Fibroblast of mammary gland (primary cell): Measurements from ENCODE around the gene MCM7.

ENCODE experiments used
- DNase-seq: peaks from one replicate; pipeline ENCODE4 v3.0.0-alpha.2; 2010; ENCODE audit warnings: low read depth
- H3K4me3 ChIP-seq: 2 replicates; pipeline ENCODE4 v1.5.1; 2011; ENCODE audit warnings: low read depth, mild to moderate bottlenecking, low read length, moderate library complexity; ENCODE audit not compliant: control insufficient read depth
- TF ChIP-seq, protein P1 (sequence below): conservative IDR thresholded peaks from 2 replicates; pipeline ENCODE4 v1.5.1; 2011; ENCODE audit warnings: low read depth, low read length, inconsistent platforms; ENCODE audit not compliant: control insufficient read depth, insufficient read depth

MCM7 gene

DNA sequence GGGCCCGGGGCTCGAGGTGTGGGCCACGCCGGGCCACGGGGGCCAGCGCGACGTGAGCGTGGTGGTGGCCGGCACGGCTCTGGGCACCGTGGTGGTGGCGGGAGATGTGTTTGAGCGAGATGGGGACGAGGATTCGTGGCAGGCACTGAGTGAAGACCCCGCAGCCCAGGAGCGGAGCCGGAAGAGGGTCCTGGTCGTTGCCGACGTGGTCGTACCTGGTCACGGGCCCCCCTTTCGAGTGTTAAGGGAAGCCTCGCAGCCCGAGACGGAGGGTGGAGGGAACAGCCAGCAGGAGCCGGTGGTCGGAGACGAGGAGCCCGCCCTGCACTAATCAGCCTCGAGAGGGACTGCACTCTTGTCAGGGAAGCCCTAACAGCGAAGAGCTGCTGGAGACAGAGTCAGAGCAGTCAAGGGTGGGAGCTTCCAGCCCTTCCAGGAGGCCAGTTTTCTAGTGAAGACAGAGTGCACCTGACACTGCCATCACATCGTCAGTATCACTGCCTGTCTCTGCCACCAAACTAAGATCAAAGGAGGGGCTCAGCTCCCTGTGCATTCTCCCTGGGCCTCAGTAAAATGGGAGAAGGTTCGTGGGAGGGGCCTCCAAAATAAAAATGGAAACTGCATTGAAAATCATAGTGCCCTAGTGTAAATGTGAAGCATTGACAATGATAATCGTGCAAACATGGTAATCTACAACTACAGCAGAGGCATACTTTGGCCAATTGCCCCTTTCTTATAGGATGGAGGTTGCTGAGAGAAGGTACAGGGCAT, 26.9 kb upstream of the MCM7 start:
- TF ChIP-seq, protein P1, sequence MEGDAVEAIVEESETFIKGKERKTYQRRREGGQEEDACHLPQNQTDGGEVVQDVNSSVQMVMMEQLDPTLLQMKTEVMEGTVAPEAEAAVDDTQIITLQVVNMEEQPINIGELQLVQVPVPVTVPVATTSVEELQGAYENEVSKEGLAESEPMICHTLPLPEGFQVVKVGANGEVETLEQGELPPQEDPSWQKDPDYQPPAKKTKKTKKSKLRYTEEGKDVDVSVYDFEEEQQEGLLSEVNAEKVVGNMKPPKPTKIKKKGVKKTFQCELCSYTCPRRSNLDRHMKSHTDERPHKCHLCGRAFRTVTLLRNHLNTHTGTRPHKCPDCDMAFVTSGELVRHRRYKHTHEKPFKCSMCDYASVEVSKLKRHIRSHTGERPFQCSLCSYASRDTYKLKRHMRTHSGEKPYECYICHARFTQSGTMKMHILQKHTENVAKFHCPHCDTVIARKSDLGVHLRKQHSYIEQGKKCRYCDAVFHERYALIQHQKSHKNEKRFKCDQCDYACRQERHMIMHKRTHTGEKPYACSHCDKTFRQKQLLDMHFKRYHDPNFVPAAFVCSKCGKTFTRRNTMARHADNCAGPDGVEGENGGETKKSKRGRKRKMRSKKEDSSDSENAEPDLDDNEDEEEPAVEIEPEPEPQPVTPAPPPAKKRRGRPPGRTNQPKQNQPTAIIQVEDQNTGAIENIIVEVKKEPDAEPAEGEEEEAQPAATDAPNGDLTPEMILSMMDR = no peak
- peak overlapping the region; percentile 94 for H3K4me3 ChIP-seq
- DNase-seq = no peak

DNA sequence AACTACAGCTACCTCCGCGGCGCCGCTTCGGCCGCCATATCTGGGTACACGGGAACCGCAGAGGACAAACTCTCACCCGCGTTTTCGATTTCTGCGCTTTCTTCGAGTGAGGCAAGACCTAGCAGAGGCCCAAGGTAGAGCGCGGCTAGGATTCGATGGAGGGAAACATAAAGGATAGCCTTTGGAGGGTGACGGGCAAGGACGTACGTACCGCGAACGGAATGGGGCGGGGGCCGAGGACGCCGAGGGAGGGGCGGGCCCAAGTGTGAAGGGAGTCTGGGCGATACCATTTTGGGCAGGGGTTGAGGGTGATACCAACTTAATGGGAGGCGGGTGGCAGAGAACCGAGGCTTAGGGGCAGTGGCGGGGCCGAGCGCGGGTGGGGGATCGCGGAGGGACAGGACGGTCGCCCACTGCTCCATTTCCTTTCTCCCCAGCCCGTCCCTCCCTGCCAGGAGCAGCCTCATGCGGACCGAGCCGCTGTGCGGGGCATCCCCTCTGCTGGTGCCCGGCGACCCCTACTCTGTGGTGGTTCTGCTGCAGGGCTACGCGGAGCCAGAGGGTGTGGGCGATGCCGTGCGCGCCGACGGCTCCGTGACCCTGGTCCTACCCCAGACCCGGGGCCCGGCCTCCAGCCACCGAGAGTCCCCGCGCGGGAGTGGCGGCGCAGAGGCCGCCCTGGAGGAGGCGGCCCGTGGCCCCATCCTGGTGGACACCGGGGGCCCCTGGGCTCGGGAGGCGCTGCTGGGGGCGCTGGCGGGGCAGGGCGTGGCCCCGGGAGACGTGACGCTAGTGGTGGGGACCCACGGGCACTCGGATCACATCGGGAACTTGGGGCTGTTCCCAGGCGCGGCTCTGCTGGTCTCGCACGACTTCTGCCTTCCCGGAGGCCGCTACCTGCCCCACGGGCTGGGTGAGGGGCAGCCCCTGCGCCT, 26.0 kb upstream of the MCM7 start, which contains the start of gene MBLAC1:
TSS of gene MBLAC1 (plus strand) at position 37 of the 935 bp plus-strand sequence. CDS start at position 466, 429 bp downstream.
- H3K4me3 ChIP-seq = peak within 1 kb of the TSS; percentile 94
- DNase-seq = peak; percentile 91
- TF ChIP-seq, protein P1 = no peak

DNA sequence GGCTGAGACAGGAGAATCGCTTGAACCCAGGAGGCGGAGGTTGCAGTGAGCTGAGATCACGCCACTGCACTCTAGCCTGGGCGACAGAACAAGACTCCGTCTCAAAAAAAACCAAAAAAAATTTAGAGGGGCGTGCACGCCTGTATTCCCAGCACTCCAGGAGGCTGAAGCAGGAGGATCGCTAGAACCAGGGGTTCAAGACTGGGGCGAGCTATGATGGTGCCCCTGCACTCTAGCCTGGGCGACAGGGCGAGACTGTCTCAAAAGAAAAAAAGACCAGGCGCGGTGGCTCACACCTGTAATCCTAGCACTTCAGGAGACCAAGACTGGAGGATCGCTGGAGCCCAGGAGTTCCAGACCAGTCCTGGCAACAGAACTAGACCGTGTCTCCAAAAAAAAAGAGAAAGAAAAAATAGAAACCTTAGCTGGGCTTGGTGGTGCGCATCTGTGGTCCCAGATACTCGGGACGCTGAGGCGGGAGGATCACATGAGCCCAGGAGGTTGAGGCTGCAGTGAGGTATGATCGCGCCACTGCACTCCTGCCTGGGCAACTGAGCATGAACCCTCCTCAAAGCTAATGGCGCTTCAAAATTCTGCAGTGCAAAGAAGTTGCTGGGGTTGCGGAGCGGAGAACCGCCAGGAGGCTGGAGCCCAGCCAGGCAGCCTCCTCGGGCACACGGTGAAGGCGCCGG, 25.2 kb upstream of the MCM7 start:
- DNase-seq = no peak
- H3K4me3 ChIP-seq = peak overlapping the region; percentile 94
- TF ChIP-seq, protein P1 = no peak

DNA sequence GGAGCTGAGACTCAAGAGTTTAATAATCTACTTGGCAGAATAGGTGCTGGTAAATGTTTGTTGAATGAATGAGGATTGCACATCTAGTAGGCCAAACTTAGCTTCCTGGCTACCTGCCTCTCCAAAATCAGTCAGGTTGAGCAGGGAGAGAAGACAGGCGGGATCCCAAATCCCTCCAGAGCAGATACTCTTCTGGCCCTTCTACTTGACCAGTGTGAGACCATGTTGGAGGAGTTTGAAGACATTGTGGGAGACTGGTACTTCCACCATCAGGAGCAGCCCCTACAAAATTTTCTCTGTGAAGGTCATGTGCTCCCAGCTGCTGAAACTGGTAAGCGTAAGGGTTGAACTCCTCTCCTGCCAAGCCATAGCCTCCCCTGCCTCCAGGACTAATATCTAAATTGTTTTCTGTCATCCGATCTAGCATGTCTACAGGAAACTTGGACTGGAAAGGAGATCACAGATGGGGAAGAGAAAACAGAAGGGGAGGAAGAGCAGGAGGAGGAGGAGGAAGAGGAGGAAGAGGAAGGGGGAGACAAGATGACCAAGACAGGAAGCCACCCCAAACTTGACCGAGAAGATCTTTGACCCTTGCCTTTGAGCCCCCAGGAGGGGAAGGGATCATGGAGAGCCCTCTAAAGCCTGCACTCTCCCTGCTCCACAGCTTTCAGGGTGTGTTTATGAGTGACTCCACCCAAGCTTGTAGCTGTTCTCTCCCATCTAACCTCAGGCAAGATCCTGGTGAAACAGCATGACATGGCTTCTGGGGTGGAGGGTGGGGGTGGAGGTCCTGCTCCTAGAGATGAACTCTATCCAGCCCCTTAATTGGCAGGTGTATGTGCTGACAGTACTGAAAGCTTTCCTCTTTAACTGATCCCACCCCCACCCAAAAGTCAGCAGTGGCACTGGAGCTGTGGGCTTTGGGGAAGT, 23.4 kb upstream of the MCM7 start:
- DNase-seq = no peak
- TF ChIP-seq, protein P1 = no peak
- H3K4me3 ChIP-seq = no peak overlapping the region

DNA sequence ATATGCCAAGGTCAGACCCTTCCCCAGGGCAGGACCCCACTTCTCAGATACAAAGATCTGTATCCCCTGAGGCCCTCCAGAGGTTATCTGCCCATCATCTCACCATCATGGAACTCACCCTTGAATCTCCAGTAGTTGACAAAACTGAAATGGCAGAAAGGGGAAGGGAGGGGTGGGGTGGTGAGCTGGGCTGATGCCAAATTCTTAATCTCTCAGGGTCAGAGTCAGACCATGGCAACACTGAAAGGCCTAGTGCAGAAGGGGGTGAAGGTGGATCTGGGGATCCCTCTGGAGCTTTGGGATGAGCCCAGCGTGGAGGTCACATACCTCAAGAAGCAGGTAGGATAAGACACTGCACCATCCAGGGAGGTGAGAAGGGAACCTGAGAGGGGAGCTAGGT, 21.4 kb upstream of the MCM7 start:
- DNase-seq = no peak
- TF ChIP-seq, protein P1 = no peak
- H3K4me3 ChIP-seq = no peak overlapping the region
